GM12864 (cell line): ENCODE data around the gene COL24A1.

Experiments used
- DNase-seq: peaks from one replicate; pipeline ENCODE4 v3.0.0-alpha.2; 2011; ENCODE audit warnings: low read depth
- H3K4me3 ChIP-seq: 2 replicates; pipeline ENCODE4 v1.5.1; 2011; ENCODE audit warnings: mild to moderate bottlenecking, low read depth, low read length, control low read depth
- CTCF ChIP-seq: IDR thresholded peaks from 2 replicates; pipeline ENCODE4 v1.5.1; 2011; ENCODE audit warnings: low read depth, mild to moderate bottlenecking, moderate library complexity, low read length, control low read depth, inconsistent platforms; ENCODE audit errors: missing control alignments

COL24A1 gene

GRCh38 chr1:86068271-86068721 is 88.3 kb downstream of the COL24A1 start:
- no peak overlapping the region for H3K4me3 ChIP-seq
- no peak for TF ChIP-seq CTCF
- DNase-seq: no peak

- H3K4me3 ChIP-seq: no peak overlapping the region
- TF ChIP-seq CTCF: no peak
- DNase-seq: no peak
Observed at GRCh38 chr1:86067626-86068025, 88.9 kb downstream of the COL24A1 start.

GRCh38 chr1:86064899-86065298 is 91.7 kb downstream of the COL24A1 start:
- H3K4me3 ChIP-seq: no peak overlapping the region
- no peak for DNase-seq
- TF ChIP-seq CTCF: no peak

GRCh38 chr1:86063721-86064120 is 92.9 kb downstream of the COL24A1 start:
- TF ChIP-seq CTCF: no peak

GRCh38 chr1:86062453-86062852 is 94.1 kb downstream of the COL24A1 start:
- no peak overlapping the region for H3K4me3 ChIP-seq
- TF ChIP-seq CTCF: no peak
- DNase-seq: no peak

More at GRCh38 chr1:86063721-86064120, 92.9 kb downstream of the COL24A1 start:
- no peak overlapping the region for H3K4me3 ChIP-seq
- no peak for DNase-seq

- no peak for DNase-seq
- no peak for TF ChIP-seq CTCF
- H3K4me3 ChIP-seq: no peak overlapping the region
Observed at GRCh38 chr1:86061551-86061990, 95.0 kb downstream of the COL24A1 start.

GRCh38 chr1:86054396-86054795 is 102.2 kb downstream of the COL24A1 start:
- no peak for DNase-seq
- TF ChIP-seq CTCF: no peak
- H3K4me3 ChIP-seq: no peak overlapping the region
